Spinal cord (tissue), 10 donors: Measurements from ENCODE around the gene BCL11A. TPM values are rescaled to one million over a fixed set of nuclear protein-coding genes. Genes with fewer than 3 reads are reported as not detected.

ENCODE experiments used
- DNase-seq, 6 donors: peaks; one replicate each; pipeline versions ENCODE4 v3.0.0 to v3.0.0-alpha.2; 2013 to 2015; ENCODE audit warnings: low spot score in 6 of 6, low read depth in 4 of 6
- H3K27ac ChIP-seq: one replicate; pipeline ENCODE4 v1.5.1; 2013; ENCODE audit warnings: low read depth, low read length, control low read depth
- H3K27me3 ChIP-seq: one replicate; pipeline ENCODE4 v1.6.1; 2013; ENCODE audit warnings: low read length; ENCODE audit not compliant: control insufficient read depth, insufficient read depth
- H3K36me3 ChIP-seq: one replicate; pipeline ENCODE4 v1.6.1; 2013; ENCODE audit warnings: low read length; ENCODE audit not compliant: control insufficient read depth, insufficient read depth
- H3K4me1 ChIP-seq: one replicate; pipeline ENCODE4 v1.6.1; 2013; ENCODE audit warnings: low read length; ENCODE audit not compliant: control insufficient read depth, insufficient read depth
- H3K4me3 ChIP-seq: one replicate; pipeline ENCODE4 v1.5.1; 2013; ENCODE audit warnings: low read depth, low read length, control low read depth
- H3K9me3 ChIP-seq: one replicate; pipeline ENCODE4 v1.6.1; 2013; ENCODE audit warnings: low read length; ENCODE audit not compliant: control insufficient read depth, insufficient read depth
- WGBS: methylation state at CpG from one replicate; pipeline ENCODE4 v1.1.5; 2013; ENCODE audit warnings: missing lambda C conversion rate; ENCODE audit not compliant: insufficient coverage; 5-methylcytosine and 5-hydroxymethylcytosine counted together
- polyA plus RNA-seq, 2 donors: library from polyadenylated mRNA; unstranded; fragments of 120-200 nt; gene quantifications; one replicate each; pipeline ENCODE4 v1.2.1, GENCODE V29; 2013; ENCODE audit not compliant: insufficient read length in 2 of 2
- total RNA-seq, 2 donors: library from RNA; depleted of rRNA in 1 of 2; stranded (reverse); fragments of 120-200 nt in 1 of 2; fragments of >200 nt in 1 of 2; gene quantifications; one replicate each; pipeline versions ENCODE4 v1.2.3 to v1.2.4, GENCODE V29; 2013 to 2014
- donor health status: healthy.

The BCL11A gene
- total and polyA plus RNA-seq, 4 donors, result 14.9 to 61.6 (median 43.8) TPM

DNA sequence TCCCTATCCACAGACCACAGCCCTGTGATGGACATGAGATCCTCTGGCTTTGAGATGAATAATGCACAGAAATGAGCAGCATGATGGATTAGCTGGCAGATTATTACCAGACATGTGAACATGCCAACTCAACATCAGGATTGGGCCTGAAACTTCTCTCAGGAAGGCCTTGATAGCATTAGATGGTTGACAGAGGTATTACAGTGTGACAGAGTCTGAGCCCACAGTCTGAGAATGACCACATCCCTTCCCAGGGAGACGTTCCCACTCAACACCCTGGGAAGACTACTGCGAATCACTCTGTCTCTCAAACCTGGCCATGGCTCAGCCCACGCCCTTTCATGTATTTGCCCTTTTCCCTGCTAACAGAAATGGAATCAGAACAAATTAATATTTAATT is 66.9 kb downstream of the BCL11A start:
- no peaks in the 10 kb centered on the region for H3K36me3 ChIP-seq
- WGBS, result no CpG with 5 or more reads among the region's 3 CpGs
- H3K9me3 ChIP-seq, result no peaks in the 10 kb centered on the region
- DNase-seq, result no peak
- H3K4me1 ChIP-seq, result no peaks in the 10 kb centered on the region
- no peak overlapping the region for H3K27ac ChIP-seq
- no peaks in the 10 kb centered on the region for H3K27me3 ChIP-seq
- H3K4me3 ChIP-seq, result no peak overlapping the region

DNA sequence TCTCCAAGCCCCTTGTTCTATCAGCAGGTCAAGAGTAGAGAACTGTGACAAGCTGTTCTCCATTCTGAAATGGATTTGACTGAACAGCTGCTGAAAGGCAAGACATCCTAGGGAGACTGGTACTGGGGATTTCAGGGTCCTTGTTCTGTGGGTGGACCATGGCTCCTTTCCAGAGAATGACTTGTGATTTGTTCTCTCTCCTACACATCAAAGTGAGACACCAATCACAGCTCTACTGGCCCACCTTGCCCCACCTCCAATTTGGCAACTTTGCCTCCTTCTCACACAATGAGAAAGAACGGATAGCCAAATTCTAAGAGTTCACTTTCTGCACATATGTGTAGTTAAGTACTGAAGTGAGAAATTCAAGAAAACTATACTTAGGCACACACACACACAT is 67.4 kb downstream of the BCL11A start:
- H3K27ac ChIP-seq, result no peak overlapping the region
- no CpG with 5 or more reads among the region's 1 CpG for WGBS
- H3K36me3 ChIP-seq, result no peaks in the 10 kb centered on the region
- DNase-seq, result no peak
- no peak overlapping the region for H3K4me3 ChIP-seq
- no peaks in the 10 kb centered on the region for H3K9me3 ChIP-seq
- H3K4me1 ChIP-seq, result no peaks in the 10 kb centered on the region
- H3K27me3 ChIP-seq, result no peaks in the 10 kb centered on the region

DNA sequence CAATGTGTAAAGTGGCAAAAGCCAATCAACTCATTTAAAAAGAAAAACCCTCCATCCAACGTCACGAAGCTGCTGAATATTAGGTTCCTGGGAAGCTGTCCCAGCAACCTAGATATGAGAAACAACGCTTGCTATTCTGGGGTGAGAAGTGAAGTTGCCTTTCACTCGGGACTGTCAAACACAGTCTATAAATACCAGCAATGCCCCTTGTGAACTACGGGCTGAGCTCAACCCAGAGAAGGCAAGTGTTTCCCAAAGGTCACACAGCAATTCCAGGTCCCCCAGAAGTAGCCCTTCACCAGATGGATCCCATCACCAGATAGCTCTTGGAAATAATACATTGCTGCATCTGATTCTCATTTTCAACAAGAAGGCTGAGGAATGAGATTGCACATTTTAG is 67.9 kb downstream of the BCL11A start:
- Histone ChIP-seq H3K4me1 (no peaks in the 10 kb centered on the region), H3K9me3 (no peaks in the 10 kb centered on the region), H3K36me3 (no peaks in the 10 kb centered on the region), H3K27ac (no peak overlapping the region), H3K4me3 (no peak overlapping the region), H3K27me3 (no peaks in the 10 kb centered on the region)
- WGBS, result 95% methylated on average over 2 of the region's 5 CpGs
- DNase-seq, result no peak

DNA sequence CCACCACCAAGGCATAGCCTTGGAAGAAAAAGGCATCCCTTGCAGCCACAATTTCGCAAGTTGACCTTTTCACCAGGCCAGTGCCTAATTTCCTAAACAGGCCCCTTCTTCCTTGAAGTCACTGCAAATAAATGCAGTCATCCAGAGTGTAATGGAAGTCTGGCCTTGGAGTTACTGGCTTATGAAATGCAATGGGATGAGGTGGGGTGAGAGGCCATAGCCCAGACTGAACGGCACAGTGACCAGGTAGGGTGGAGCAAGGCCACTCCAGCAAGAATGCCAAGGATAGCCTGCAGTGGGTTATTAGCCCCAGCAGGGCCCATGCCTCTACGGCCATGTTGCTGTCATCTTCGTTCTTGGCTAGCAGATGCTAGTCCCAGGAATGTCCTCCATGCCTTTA is 68.4 kb downstream of the BCL11A start:
- DNase-seq, result no peak
- Histone ChIP-seq H3K27me3 (no peaks in the 10 kb centered on the region), H3K27ac (no peak overlapping the region), H3K4me3 (no peak overlapping the region), H3K9me3 (no peaks in the 10 kb centered on the region), H3K36me3 (no peaks in the 10 kb centered on the region), H3K4me1 (no peaks in the 10 kb centered on the region)
- 86% methylated on average over 3 of the region's 4 CpGs for WGBS

DNA sequence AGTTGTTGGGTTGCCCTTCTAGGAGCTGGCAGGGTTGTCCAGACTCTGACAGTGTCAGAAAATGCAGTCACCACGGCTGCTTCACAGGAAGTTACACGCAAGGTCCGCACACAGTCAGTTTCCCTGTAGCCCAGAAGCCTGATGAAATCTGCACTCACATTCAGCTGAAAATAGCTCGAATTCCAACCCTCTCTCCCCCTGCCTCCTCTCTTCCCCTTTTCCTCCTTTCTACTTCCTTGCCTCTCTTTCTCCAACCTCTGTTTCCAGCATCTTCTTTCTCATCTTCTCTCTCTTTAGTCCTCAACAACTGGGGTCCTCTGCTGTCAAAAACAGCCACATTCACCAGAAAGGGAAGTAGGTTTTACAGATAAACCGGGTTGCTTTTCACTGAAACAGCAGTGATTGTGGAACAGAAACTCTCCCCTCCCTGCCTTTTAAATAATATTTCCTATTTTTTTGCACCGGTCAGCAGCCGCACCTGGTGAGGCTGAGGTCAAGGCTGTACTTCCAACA is 69.3 kb downstream of the BCL11A start:
- H3K27ac ChIP-seq, result no peak overlapping the region
- H3K36me3 ChIP-seq, result no peaks in the 10 kb centered on the region
- H3K4me3 ChIP-seq, result no peak overlapping the region
- peaks cover 3% of the 10 kb centered on the region for H3K4me1 ChIP-seq
- H3K9me3 ChIP-seq, result no peaks in the 10 kb centered on the region
- WGBS, result 42% methylated on average over 4 of the region's 7 CpGs
- H3K27me3 ChIP-seq, result no peaks in the 10 kb centered on the region
- DNase-seq, result peak in 1 of 6 donors; percentile 41

DNA sequence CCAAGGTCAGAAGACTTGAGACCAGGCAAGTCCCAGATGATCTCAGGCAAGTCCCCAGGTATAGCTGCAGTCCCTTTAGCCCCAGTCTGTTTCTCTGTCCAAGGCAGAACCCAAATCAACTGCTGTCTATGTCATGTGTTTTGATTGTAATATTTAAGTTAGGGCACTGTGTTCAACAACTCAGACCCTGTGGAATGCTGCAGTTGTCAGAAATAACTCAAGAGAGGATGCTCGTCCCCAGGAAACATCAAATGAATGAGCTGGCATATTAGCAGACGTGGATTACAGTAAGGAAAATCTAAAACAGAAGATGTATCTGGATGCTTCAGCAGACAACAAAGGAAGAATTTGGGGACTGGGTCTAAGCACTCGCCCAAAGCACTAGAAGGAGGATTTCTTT is 70.1 kb downstream of the BCL11A start:
- no peak overlapping the region for H3K27ac ChIP-seq
- peaks cover 10% of the 10 kb centered on the region for H3K4me1 ChIP-seq
- 32% methylated on average over 2 of the region's 3 CpGs for WGBS
- H3K36me3 ChIP-seq, result no peaks in the 10 kb centered on the region
- no peaks in the 10 kb centered on the region for H3K27me3 ChIP-seq
- DNase-seq, result no peak
- no peak overlapping the region for H3K4me3 ChIP-seq
- no peaks in the 10 kb centered on the region for H3K9me3 ChIP-seq

DNA sequence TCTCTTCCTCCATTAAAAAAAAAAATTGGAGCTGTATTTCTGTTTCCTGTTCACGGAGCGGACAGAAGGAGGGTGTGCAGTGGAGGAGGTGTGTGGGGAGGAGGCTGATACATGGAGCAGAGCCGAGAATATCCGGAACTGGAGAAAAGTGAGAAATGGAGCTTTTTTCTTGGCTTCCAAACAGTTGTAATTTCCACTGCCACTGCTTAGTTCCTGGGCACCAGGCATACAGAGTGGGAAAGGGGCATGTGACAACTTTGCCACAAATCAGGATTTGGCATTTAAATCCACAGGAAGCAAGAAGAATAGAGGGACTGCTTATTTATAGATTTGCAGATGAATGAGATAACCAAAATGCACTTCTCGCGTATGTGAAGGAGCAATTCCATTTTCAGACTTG is 71.2 kb downstream of the BCL11A start:
- WGBS, result 74% methylated on average over 5 of the region's 6 CpGs
- H3K9me3 ChIP-seq, result no peaks in the 10 kb centered on the region
- no peak for DNase-seq
- H3K4me1 ChIP-seq, result peaks cover 17% of the 10 kb centered on the region
- H3K27ac ChIP-seq, result no peak overlapping the region
- H3K36me3 ChIP-seq, result no peaks in the 10 kb centered on the region
- no peak overlapping the region for H3K4me3 ChIP-seq
- H3K27me3 ChIP-seq, result no peaks in the 10 kb centered on the region

DNA sequence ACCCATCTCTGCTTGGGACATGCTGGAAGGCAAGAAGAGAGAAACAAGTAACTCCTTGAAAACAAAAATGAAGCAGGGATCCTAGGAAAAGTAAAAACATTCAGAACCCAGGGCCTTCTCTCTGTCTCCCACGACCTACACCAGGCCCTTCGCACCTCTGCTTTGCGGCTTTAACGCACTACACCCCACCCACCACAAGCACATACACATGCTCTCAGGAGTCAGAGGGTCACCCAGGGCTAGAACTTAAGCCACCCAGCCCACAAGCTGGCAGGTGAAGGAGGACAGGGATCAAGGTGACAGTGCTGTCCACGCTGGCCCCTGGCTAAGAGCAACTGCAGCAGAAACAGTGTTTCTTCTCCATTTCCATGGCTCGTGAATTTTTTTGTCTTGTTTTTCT is 72.2 kb downstream of the BCL11A start:
- DNase-seq, result no peak
- no peaks in the 10 kb centered on the region for H3K9me3 ChIP-seq
- no peak overlapping the region for H3K27ac ChIP-seq
- H3K27me3 ChIP-seq, result no peaks in the 10 kb centered on the region
- 83% methylated on average over 2 of the region's 6 CpGs for WGBS
- peaks cover 19% of the 10 kb centered on the region for H3K4me1 ChIP-seq
- H3K36me3 ChIP-seq, result no peaks in the 10 kb centered on the region
- no peak overlapping the region for H3K4me3 ChIP-seq

DNA sequence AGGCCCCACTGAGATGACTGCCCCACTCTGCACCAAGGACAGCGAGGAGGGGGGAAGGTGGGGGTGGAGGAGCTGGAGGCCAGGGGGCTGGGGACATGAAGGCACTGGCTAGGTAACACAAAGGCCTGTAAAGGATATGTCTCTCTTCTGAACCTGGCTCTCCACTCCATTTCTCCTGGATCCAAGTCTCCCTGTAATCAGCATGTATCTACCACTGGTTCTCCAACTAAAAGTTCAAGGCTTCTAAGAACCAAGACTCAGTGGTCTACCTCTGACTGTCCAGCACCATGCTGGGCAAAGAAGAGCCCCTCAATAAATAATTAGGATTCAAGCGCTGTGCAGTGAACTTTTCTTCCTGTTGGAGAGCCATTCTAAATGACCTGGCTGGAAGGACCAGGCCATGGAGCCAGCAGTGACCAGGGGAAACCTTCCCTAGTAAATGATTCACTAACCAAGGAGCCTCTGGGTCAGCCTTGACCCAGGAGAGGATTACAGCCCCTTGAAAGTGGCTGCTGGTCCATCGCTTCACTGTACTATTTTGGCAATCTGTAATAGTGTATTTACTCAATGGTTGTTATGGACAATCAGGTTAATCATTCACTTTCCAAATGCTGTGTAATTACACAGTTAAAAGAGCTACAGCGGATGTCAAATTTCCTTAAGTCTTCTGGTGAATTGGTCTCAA is 73.2 kb downstream of the BCL11A start:
- Histone ChIP-seq H3K9me3 (no peaks in the 10 kb centered on the region), H3K27me3 (no peaks in the 10 kb centered on the region), H3K36me3 (no peaks in the 10 kb centered on the region), H3K4me3 (no peak overlapping the region), H3K27ac (no peak overlapping the region), H3K4me1 (peaks cover 20% of the 10 kb centered on the region)
- WGBS, result 100% methylated on average over 2 of the region's 4 CpGs
- no peak for DNase-seq
